Measurements from ENCODE around the gene TRMT112.

Gene TRMT112

DNA sequence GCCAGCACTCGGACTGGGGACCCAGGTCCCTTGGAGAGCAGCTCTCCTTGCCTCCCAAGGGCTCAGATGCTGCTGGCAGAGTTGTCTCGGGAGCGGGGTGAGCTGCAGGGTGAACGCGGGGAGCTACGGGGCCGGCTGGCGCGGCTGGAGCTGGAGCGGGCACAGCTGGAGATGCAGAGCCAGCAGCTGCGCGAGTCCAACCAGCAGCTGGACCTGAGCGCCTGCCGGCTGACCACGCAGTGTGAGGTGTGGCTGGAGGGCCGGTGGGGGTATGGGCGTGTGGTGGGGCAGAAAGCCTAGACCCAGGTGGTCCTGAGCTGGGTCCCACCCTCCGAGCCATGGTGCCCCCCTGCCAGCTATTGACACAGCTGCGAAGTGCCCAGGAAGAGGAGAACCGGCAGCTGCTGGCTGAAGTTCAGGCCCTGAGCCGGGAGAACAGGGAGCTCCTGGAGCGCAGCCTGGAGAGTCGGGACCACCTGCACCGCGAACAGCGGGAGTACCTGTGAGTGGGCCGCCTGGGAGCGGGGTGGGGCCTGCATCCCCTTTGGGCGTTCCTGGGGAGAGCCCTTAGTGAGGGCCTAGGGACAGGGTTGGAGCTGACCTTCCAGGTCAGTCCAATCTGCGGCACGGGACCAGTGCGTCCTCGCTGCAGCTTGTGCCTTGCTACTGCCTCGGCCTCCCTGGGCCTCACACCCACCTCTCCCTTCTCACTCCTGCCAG lies 35.8 kb upstream of the TRMT112 start:
- ChIA-PET CTCF (interaction anchor here (0.7 to 4.9 kb wide), 6 partner anchors 9 to 193 kb away, joined by 3 to 34 read pairs (median 4); partner anchors contain the start of genes PRDX5 and TRMT112), POLR2A (ENCODE audit: low non-redundant PET) (interaction anchor here (0.8 to 1.9 kb wide), 2 partner anchors 11 to 35 kb away, joined by 3 to 9 read pairs; partner anchors contain the start of genes PRDX5 and TRMT112)
- peak overlapping the region; percentile 52 for H3K27ac ChIP-seq
- TF ChIP-seq, protein P1, sequence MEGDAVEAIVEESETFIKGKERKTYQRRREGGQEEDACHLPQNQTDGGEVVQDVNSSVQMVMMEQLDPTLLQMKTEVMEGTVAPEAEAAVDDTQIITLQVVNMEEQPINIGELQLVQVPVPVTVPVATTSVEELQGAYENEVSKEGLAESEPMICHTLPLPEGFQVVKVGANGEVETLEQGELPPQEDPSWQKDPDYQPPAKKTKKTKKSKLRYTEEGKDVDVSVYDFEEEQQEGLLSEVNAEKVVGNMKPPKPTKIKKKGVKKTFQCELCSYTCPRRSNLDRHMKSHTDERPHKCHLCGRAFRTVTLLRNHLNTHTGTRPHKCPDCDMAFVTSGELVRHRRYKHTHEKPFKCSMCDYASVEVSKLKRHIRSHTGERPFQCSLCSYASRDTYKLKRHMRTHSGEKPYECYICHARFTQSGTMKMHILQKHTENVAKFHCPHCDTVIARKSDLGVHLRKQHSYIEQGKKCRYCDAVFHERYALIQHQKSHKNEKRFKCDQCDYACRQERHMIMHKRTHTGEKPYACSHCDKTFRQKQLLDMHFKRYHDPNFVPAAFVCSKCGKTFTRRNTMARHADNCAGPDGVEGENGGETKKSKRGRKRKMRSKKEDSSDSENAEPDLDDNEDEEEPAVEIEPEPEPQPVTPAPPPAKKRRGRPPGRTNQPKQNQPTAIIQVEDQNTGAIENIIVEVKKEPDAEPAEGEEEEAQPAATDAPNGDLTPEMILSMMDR (conservative IDR thresholded peaks at IDR 0.05; ENCODE audit: low read depth): no peak
- no peak for DNase-seq (ENCODE audit: low spot score)

DNA sequence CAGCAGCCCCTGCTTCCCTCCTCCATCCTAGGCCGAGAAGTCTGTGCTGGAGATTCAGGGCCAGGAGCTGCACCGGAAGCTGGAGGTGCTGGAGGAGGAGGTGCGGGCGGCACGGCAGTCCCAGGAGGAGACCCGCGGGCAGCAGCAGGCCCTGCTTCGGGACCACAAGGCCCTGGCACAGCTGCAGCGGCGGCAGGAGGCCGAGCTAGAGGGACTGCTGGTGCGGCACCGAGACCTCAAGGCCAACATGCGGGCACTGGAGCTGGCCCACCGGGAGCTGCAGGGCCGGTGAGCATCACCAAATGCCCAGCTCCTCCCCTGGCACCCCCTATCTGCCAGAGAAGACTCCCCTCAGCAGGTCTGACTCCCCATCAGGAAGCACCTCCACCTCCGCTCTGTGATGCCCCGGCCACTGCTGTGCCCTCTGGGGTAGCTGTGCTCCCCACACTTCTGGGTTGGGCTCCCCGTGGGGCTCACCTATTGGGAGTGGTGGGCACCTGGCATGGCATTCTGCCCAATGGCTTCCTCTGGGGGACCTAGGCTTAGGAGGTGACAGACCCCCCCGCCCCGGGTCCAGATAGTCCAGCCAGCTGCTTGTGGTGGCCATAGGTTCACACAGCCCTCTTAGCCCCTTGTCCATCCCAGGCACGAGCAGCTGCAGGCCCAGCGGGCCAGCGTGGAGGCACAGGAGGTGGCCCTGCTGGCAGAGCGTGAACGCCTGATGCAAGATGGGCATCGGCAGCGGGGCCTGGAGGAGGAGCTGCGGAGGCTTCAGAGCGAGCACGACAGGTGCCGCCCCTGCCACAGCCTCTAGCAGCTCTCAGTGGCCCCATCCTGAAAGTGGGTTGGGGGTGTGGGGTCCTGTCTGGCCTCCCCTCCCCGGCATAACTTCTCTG lies 35.0 kb upstream of the TRMT112 start:
- ChIA-PET CTCF (interaction anchor here (0.6 to 4.9 kb wide), 6 partner anchors 8 to 1692 kb away, joined by 3 to 34 read pairs (median 4); partner anchors contain the start of gene PLCB3), POLR2A (ENCODE audit: low non-redundant PET) (interaction anchor here (0.8 to 1.9 kb wide), 2 partner anchors 10 to 34 kb away, joined by 3 to 9 read pairs; partner anchors contain the start of genes PRDX5 and TRMT112)
- peak overlapping the region; percentile 92 for H3K27ac ChIP-seq
- DNase-seq (ENCODE audit: low spot score): no peak
- TF ChIP-seq, protein P1 (conservative IDR thresholded peaks at IDR 0.05; ENCODE audit: low read depth): no peak

- no peak for DNase-seq (ENCODE audit: low spot score)
- CTCF ChIA-PET: interaction anchor here (0.6 kb wide), 1 partner anchor 50 kb away, joined by 3 read pairs; no protein-coding TSS in a partner anchor
- TF ChIP-seq, protein P1 (conservative IDR thresholded peaks at IDR 0.05; ENCODE audit: low read depth): no peak
- H3K27ac ChIP-seq: peak overlapping the region; percentile 92
- POLR2A ChIA-PET (ENCODE audit: low non-redundant PET): no interaction called here
Observed at GRCh38 chr11:64351136-64351631, 33.8 kb upstream of the TRMT112 start.

DNA sequence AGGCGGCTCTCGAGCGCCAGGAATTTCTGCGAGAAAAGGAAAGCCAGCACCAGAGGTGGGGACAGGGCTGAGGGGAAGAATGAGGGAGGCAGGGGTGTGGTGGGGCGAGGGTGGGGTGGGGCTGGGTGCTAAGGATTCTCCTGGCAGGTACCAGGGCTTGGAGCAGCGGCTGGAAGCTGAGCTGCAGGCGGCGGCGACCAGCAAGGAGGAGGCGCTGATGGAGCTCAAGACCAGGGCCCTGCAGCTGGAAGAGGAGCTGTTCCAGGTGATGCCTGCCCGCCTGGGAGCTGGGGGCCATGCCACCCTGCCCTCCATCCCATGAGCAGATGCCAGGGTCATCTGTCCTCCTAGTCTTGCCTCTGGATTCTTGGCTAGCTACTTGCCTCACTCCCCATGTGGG lies 32.0 kb upstream of the TRMT112 start:
- TF ChIP-seq, protein P1 (conservative IDR thresholded peaks at IDR 0.05; ENCODE audit: low read depth): no peak
- H3K27ac ChIP-seq: peak overlapping the region; percentile 92
- DNase-seq (ENCODE audit: low spot score): no peak
- ChIA-PET POLR2A (ENCODE audit: low non-redundant PET) (no interaction called here), CTCF (interaction anchor here (0.5 to 0.8 kb wide), 3 partner anchors 32 to 205 kb away, joined by 3 to 4 read pairs (median 4); partner anchors contain the start of gene PRDX5)

GRCh38 chr11:64349025-64349387 lies 31.6 kb upstream of the TRMT112 start:
- no peak for DNase-seq (ENCODE audit: low spot score)
- POLR2A ChIA-PET (ENCODE audit: low non-redundant PET): no interaction called here
- TF ChIP-seq, protein P1 (conservative IDR thresholded peaks at IDR 0.05; ENCODE audit: low read depth): no peak
- peak overlapping the region; percentile 92 for H3K27ac ChIP-seq
- CTCF ChIA-PET: interaction anchor here (0.5 to 0.8 kb wide), 3 partner anchors 31 to 876 kb away, joined by 3 to 4 read pairs (median 3); partner anchors contain the start of gene PRDX5
